Astrocyte of the spinal cord (primary cell): ENCODE measurements around the gene TCF12.

Experiments
- DNase-seq: peaks from one replicate; pipeline ENCODE4 v3.0.0; 2011; ENCODE audit warnings: low read depth, low spot score
- H3K4me3 ChIP-seq: 2 replicates; pipeline ENCODE4 v1.5.1; 2011; ENCODE audit warnings: low read depth, mild to moderate bottlenecking, low read length, moderate library complexity
- CTCF ChIP-seq: IDR thresholded peaks from 2 replicates; pipeline ENCODE4 v1.5.1; 2012; ENCODE audit warnings: low read depth, mild to moderate bottlenecking, low read length, inconsistent platforms
- in situ Hi-C: cut with HindIII; loops from 2 replicates; pipeline ENCODE4 v1.10.0; 2017; ENCODE audit warnings: low sequenced_read_pairs

Gene TCF12

DNA sequence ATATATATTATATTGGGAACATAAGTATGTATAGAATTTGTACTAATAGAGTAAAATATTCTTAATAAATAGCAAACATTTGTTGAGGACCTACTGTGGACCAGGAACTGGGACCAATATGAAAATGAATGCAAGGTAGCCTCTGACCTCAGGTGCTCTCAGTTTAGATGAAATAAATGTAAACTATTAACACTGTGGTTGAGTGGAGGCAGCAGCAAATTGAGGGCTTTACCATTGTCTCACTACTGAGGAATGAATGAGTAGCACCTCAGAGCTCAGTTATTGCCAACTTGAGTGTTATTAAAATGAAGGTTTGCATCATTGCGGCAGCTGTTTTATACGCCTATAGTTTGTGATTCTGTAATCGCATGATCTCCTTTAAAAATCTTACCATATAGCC lies 366.9 kb downstream of the TCF12 start:
- no peak overlapping the region for H3K4me3 ChIP-seq
- DNase-seq, result no peak
- TF ChIP-seq CTCF, result no peak
- in situ Hi-C loops, result no loop called here

DNA sequence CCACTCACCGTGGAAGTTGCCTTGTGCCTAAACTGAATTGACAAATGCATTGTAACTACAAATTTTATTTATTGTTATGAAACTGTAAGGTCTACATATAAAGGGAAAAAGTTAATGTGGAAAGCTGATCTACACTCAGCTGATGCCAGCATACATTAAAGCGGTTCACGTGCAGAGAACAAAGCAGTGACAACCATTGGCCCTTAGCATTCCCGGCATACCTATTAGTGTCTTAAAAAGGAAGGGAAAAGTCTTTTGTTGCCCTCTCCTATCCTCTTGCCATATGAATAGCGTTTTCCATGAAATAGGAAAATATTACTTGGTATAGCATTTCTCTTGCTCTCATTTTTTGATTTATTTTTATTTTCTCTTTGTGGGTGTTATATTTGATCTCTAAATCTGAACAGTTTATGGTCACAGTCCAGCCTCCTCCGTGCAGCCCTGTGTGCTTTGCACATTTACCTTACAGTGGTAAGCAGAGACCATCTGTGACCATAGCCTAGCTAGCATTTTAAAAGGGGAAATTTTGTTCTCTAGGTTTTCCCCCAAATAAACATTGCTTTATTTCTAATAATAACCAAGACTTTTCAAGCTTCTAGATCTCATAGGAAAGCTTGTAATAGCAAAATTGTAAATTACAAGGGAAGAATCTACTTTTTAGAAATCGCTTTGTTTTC lies 368.1 kb downstream of the TCF12 start:
- DNase-seq, result no peak
- H3K4me3 ChIP-seq, result no peak overlapping the region
- in situ Hi-C loops, result no loop called here
- TF ChIP-seq CTCF, result no peak

- in situ Hi-C loops, result no loop called here
- no peak overlapping the region for H3K4me3 ChIP-seq
- TF ChIP-seq CTCF, result no peak
- DNase-seq, result no peak
Measured at GRCh38 chr15:57287123-57287521, 368.7 kb downstream of the TCF12 start.

- TF ChIP-seq CTCF, result no peak
- in situ Hi-C loops, result no loop called here
- DNase-seq, result no peak
- H3K4me3 ChIP-seq, result no peak overlapping the region
Measured at GRCh38 chr15:57288926-57289580, 370.6 kb downstream of the TCF12 start.

DNA sequence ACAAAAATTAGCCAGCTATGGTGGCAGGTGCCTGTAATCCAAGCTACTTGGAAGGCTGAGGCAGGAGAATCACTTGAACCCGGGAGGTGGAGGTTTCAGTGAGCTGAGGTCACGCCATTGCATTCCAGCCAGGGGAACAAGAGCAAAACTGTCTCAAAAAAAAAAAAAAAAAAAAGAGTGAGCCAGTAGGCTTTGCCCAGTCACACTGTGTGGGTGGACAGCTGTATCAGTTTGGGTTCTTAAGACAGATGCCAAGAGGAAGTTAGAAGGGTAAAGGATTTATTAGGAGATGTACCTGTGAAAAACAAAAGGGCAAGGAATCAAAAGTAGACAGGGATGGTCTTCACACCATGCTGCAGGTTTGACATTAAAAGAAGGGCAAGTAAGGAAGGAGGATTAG lies 371.7 kb downstream of the TCF12 start:
- in situ Hi-C loops, result no loop called here
- no peak for TF ChIP-seq CTCF
- no peak for DNase-seq

GRCh38 chr15:57290826-57291225 lies 372.4 kb downstream of the TCF12 start:
- TF ChIP-seq CTCF, result no peak
- H3K4me3 ChIP-seq, result no peak overlapping the region
- DNase-seq, result no peak
- in situ Hi-C loops, result no loop called here

More for the DNA sequence above, 371.7 kb downstream of the TCF12 start:
- no peak overlapping the region for H3K4me3 ChIP-seq
